ENCODE data around the gene ZIC1. TPM values are rescaled to one million over a fixed set of nuclear protein-coding genes. Genes with fewer than 3 reads are reported as not detected.

The ZIC1 gene
- total RNA-seq, 4 donors from 2014 or later: not detected

DNA sequence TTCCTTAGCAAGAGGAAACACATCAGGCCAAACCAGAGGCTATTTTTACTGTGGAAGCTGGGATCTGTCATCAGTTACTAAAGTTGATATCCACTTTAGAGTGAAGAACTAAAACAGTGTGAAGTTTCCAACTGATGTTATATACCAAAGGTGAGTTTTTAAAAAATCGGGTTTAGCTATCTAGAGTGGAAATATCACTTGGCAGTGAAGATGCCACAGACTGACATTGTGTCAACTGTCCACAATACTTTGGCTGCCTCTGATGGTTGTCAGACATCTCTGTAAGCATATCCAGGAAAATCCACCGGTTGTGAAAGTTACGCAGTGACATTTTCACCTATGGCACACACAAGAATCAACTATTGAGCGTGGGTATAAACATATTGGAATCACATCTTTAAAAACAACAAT is 9.2 kb downstream of the ZIC1 start:
- no peak for DNase-seq (ENCODE audit: low spot score in 2 of 2)
- no peak overlapping the region for H3K4me3 ChIP-seq
- no peaks in the 10 kb centered on the region for H3K36me3 ChIP-seq
- peaks cover 0 to 99% of the 10 kb centered on the region in 2 donors for H3K27me3 ChIP-seq
- peaks cover 0 to 16% (median 2%) of the 10 kb centered on the region in 4 donors for H3K9me3 ChIP-seq
- peaks cover 0 to 52% (median 5%) of the 10 kb centered on the region in 4 donors for H3K4me1 ChIP-seq
- no peak overlapping the region for H3K27ac ChIP-seq
- WGBS, 2 donors: 41 to 55% methylated on average over 4 of the region's 4 CpGs
- TF ChIP-seq, protein P1, sequence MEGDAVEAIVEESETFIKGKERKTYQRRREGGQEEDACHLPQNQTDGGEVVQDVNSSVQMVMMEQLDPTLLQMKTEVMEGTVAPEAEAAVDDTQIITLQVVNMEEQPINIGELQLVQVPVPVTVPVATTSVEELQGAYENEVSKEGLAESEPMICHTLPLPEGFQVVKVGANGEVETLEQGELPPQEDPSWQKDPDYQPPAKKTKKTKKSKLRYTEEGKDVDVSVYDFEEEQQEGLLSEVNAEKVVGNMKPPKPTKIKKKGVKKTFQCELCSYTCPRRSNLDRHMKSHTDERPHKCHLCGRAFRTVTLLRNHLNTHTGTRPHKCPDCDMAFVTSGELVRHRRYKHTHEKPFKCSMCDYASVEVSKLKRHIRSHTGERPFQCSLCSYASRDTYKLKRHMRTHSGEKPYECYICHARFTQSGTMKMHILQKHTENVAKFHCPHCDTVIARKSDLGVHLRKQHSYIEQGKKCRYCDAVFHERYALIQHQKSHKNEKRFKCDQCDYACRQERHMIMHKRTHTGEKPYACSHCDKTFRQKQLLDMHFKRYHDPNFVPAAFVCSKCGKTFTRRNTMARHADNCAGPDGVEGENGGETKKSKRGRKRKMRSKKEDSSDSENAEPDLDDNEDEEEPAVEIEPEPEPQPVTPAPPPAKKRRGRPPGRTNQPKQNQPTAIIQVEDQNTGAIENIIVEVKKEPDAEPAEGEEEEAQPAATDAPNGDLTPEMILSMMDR (IDR thresholded peaks at IDR 0.05): no peak
- TF ChIP-seq POLR2A (IDR thresholded peaks at IDR 0.05) (no peak), EP300 (IDR thresholded peaks at IDR 0.05) (no peak)

DNA sequence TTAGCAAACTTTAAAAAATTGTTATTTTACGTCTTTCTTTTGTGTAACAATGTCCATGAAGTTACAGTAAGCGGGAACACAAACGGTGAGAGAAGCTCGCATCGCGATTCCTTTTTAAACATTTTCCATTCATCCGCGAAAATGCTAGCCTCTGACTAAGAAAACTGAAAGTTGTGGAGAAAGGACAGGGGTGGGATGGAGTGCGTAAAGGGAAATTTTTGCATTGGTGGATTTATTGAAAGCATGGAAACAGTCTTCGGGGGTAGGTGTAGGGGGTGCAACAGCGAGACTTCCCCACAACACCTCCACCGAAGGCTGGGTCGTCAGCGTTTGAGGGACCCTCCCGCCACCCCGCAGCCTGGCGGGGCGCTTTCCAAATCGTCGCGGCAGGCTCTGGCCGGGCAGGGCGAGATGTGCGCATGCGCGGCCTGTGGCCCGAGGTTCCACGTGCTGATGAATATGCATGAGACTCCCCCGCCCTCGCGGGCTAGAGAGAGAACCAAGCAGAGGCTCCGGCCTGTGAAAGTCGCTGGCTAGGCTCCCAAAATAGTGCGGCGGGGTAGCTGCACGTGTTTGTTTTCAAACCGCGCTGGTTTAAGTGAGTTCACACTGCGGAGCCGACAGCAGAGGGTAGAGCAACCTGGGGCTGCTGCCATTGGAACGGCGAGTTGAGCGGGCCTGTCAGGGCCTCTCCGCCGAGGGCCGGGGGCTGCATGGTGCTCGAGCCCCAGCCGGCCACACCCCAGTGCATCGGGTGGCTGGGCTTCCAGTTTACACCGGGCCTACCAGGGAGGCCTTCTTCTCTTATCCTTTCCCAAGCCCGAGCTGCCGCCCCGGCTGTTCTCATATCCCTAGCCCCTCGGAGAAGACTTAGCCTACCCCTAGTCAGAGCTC is 9.9 kb downstream of the ZIC1 start:
- Histone ChIP-seq H3K27me3 (peaks cover 0 to 99% of the 10 kb centered on the region in 2 donors), H3K27ac (no peak overlapping the region), H3K36me3 (no peaks in the 10 kb centered on the region), H3K4me1 (peaks cover 0 to 53% (median 2%) of the 10 kb centered on the region in 4 donors), H3K9me3 (peaks cover 0 to 16% (median 2%) of the 10 kb centered on the region in 4 donors), H3K4me3 (peak overlapping the region in 2 of 4 donors; percentile 7 to 31)
- TF ChIP-seq, protein P1 (IDR thresholded peaks at IDR 0.05): no peak
- TF ChIP-seq EP300 (IDR thresholded peaks at IDR 0.05) (no peak), POLR2A (IDR thresholded peaks at IDR 0.05) (no peak)
- 6 to 9% methylated on average over 45 to 53 of the region's 54 CpGs for WGBS, 2 donors
- no peak for DNase-seq (ENCODE audit: low spot score in 2 of 2)

DNA sequence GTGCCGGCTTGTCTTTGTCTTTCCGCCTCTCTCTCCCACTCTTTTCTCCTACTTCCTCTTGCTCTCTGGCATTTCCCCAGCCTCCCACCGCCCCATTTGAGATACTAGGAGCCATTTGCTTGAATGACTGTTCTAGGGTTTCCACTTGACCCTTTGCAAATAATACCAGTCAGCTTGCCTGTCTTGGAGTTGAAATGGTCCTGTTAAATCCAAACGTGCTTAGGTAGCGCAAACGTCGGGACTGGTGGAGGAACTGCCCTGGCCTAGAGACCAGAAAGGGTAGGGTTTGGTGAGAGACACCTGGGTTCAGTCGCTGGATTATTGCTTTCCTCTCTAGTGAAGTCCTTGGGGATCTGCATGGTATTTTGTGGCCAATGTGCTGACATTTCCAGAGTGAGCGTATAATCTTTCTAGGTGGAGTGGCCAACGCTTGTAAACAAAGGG is 10.6 kb downstream of the ZIC1 start:
- no peak for DNase-seq (ENCODE audit: low spot score in 2 of 2)
- Histone ChIP-seq H3K4me1 (peaks cover 0 to 60% (median 2%) of the 10 kb centered on the region in 4 donors), H3K36me3 (no peaks in the 10 kb centered on the region), H3K27ac (no peak overlapping the region), H3K27me3 (peaks cover 0 to 99% of the 10 kb centered on the region in 2 donors), H3K9me3 (peaks cover 0 to 10% (median 2%) of the 10 kb centered on the region in 4 donors), H3K4me3 (no peak overlapping the region)
- WGBS, 2 donors: 42 to 52% methylated on average over 10 of the region's 10 CpGs
- TF ChIP-seq POLR2A (IDR thresholded peaks at IDR 0.05) (no peak), EP300 (IDR thresholded peaks at IDR 0.05) (no peak)
- TF ChIP-seq, protein P1 (IDR thresholded peaks at IDR 0.05): no peak

DNA sequence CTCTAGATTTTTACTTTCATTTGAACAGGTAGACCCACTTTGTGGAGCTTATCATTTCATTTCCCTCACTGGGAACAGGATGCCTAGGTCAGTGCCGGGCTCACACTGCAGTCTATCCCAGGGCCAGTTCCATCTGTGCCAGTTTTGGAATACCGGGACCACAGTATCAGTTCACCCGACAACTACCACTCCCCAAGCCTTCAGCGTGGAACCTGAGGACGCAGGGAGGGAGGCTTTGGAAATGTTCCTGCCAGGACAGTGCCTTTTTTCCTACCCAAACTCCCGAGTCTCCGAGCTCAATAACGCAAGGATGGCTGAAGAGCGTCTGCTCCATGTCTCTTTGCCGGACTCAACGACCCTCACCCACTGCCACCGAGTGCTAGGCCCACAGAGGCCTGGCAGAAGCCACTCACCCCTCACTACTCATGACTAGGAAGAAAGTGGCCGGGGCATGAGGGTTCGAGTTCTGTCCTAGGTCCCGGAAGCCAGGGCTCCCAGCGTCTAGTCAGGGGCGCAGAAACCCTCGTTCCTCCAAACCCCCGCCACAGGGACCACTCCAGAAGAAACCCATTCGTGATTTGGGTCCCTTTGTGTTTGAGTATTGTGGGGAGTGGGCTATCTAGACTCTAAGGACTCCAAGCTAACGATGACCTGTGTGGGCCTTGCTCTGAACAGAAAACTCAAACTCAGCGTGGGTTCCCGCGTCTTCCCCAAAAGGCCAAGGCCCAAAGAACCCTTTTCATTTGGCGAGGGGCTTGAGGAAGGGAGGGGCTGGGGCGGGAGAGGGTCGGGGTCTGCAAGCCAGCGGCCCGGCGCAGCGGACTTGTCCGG is 11.4 kb downstream of the ZIC1 start:
- no peak overlapping the region for H3K27ac ChIP-seq
- H3K4me1 ChIP-seq: peaks cover 0 to 61% (median 2%) of the 10 kb centered on the region in 4 donors
- H3K9me3 ChIP-seq: peaks cover 0 to 4% (median 2%) of the 10 kb centered on the region in 4 donors
- no peaks in the 10 kb centered on the region for H3K36me3 ChIP-seq
- H3K4me3 ChIP-seq: peak overlapping the region in 1 of 4 donors; percentile 21
- TF ChIP-seq, protein P1 (IDR thresholded peaks at IDR 0.05): no peak
- TF ChIP-seq EP300 (IDR thresholded peaks at IDR 0.05): no peak
- no peak for TF ChIP-seq POLR2A (IDR thresholded peaks at IDR 0.05)
- no peak for DNase-seq (ENCODE audit: low spot score in 2 of 2)
- peaks cover 0 to 99% of the 10 kb centered on the region in 2 donors for H3K27me3 ChIP-seq
- WGBS, 2 donors: 22 to 37% methylated on average over 25 of the region's 32 CpGs

Measured in tibial nerve (tissue), 4 donors.